Measurements from ENCODE around the gene CELF1.
A peak's percentile ranks its signal among the peaks of the same experiment; 100 is the strongest.

CELF1 gene

DNA sequence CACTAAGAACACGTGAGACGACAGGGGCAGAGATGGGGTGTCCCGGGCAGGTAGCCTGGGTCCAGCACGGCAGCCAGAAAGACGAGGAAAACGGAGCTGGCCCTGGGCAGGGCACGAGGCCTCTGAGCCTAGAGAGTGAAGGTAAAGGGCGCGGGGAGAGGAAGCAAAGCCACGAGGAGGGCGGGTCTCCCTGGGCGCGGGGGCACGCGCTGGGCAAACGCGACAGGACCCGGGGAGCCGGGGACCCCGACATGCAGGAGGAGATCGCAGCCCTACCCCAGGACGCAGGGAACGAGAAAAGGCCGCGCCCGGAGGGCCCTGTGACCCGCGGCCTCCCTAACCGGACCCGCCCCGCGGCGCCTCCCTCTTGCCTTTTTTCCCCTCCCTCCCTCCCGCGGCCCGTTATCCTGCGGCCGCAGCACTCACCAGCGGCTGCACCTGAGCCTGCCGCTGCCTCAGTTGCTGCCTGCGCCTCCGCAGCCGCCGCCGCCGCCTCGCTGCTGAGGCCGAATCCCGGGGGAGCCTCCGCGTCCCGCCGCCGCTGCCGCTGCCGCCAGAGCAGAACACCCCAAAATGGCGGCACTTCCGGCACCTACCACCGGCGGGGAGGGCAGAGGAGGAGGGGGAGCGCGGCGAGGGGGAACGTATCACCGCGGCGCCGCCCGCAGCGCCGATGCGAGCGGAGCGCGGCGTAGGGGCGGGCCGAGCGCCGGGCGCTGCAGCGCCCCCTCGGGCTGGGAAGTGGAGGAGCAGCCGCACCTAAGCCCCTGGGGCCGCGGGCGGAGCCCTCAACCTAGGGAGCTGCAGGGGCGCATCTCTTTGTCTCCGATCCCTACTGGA lies at the start of gene CELF1:
TSS of gene CELF1 (minus strand) at position 567 of the 840 bp plus-strand sequence. CDS start 53,609 bp downstream, outside the sequence.
- DNase-seq (ENCODE audit: low read depth): no peak

DNA sequence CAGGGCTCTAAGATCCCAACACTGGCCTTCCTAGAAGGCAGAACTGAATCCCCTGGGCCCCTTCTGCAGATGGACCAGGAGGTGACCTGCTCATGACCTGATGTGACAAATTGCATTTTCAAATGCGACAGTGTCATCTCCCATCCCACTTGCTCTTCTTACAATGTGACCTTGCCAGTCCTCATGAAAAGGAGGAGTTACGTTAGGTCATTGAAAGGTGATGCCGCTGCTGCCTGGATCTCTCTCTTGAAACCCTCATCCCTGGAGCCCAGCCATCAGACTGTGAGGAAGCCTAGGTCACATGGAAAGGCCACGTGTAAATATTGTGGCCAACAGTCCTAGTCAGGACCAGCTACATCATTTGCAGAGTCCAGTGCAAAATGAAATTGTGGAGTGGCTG lies 47.0 kb upstream of the CELF1 start:
- DNase-seq (ENCODE audit: low read depth): no peak

DNA sequence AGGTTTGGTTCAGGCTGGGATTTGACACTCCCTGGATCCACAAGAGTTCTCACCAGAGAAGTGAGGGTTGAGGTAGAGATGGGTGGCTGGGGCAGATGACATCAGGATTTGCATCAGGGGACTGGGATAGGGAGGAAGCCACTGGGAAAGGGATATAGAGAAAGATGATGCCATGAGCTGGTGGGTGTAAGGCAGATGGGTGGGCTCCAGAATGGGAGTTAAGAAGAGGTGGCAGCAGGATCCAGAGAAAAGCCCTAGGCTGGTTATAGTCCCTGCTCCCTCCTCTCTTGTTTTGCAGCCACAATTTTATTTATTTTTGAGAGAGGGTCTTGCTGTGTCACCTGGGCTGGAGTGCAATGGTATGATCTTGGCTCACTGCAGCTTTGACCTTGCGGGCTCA lies 43.0 kb upstream of the CELF1 start:
- no peak for DNase-seq (ENCODE audit: low read depth)

DNA sequence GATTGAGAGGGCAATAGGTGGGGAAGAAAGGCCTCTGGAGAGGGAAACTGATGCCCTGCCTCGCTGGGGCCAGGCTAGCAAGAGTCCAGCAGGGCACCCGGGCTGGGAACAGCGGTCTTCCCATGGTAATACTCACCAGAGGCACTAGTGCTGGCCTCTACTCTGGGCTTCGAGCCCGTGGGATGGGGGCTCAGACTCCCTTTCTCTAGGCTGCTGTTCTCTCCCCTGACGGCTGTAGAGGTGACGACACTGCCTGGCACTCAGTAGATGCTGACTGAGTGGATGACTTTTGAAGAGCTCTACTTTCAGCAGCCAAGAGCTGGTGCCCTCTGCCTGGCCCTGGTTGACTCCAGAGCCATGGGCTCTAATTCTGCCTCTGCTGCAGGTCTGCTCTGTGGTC lies 42.1 kb upstream of the CELF1 start:
- no peak for DNase-seq (ENCODE audit: low read depth)

DNA sequence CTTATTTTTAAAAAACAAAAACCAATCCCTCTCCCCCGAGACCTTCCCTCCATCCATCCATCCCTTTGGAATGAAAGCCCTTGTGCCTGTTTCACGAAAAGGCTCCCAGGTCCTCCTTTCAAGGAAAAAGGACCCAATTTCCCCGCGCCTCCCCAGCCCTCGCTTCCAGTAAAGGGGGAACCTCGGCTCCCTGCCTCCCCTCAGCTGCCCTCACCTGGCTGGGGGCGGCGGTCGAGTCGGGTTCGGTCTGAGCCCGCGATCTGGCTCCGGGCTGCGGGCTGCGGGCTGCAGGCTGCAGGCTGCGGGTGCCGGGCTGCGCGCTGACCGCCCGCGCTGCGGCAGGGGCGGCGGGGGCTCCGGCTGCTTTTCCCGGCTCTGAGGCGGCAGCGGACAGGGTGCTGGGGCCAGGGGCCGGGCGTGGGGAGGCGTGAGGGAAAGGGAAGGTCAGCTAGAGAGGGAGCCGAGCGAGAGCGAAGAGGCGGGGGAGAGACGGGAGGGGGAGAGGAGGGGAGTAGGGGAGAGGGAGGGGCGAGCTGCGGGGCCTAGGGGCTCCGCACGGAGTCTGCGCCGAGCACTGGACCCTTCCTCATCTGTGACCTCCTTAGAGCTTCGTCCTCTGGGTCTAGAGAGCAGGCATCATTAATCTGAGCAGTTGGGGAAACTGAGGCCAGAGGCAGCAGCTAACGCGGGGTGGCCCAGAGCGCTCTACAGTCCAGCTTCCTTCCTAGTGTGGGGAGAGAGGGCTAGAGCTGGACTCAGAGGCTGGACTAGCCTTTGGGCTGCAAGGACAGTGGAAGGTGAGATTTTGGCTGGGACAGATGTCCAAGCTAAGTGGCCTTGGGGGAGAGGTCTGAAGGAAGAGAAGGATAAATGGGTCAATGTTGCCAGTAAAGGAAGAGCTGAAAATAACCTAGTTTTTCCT lies 41.3 kb upstream of the CELF1 start, which contains the start of gene C1QTNF4:
TSS of gene C1QTNF4 (minus strand) at position 478 of the 922 bp plus-strand sequence. CDS start 3,601 bp downstream, outside the sequence.
- DNase-seq (ENCODE audit: low read depth): no peak

DNA sequence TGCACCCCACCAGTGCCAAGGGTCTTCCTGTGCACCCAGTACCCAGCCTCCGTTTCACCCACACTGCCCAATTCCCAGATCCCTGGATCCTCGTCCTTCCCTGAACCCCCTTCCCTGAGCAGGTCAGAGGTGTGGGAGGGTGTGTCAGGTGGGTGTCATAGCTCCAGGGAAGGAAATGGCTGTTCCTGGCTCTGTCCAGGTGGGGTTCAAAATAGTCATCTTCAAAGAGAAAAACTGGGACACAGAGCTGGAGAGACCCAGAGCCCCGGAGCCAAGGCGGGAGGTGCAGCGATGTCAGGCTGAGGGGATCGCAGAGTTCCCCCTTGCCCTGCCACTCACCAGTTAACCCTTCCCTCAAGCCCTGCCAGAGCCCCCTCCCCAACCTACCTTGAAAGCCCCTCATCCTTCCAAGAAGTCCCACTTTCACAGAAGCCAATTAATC lies 40.6 kb upstream of the CELF1 start:
- no peak for DNase-seq (ENCODE audit: low read depth)

DNA sequence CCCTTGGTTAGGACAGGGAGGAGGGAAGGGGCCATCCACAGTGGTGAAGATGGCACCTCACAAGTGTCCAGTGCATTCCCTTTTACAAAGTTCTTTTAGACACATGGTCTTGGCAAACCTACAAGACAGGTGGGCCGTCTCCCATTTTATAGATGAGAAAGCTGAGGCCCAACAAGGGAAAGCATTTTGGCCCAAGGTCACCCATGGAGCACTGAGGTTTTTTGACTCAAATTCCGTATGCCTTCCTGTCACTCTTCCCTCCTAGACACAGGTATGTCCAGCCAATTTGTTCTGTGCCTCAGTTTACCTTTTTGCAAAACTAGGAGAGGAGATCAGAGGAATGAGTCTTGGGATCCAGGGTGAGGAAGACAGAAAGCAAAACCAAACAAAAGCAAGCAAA lies 40.0 kb upstream of the CELF1 start:
- no peak for DNase-seq (ENCODE audit: low read depth)

DNA sequence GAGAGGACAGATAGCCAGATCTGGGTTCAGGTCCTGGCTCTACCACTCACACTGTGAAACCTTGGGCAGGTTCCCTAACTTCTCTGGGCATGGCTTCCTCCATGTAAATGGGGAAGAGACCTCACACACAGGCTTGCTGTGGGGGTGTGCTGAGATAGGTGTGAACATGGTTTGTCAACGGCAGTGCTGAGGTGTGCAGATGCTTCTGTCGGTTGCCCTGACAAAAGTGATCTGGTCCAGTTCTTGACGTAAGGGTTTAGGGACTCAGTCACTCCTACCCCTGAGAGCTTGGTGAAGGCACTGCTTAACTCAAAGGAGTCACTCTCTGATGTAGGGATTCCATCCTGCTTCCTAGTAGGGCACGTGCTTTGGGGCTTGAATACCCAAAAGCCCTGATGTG lies 39.3 kb upstream of the CELF1 start:
- no peak for DNase-seq (ENCODE audit: low read depth)

DNA sequence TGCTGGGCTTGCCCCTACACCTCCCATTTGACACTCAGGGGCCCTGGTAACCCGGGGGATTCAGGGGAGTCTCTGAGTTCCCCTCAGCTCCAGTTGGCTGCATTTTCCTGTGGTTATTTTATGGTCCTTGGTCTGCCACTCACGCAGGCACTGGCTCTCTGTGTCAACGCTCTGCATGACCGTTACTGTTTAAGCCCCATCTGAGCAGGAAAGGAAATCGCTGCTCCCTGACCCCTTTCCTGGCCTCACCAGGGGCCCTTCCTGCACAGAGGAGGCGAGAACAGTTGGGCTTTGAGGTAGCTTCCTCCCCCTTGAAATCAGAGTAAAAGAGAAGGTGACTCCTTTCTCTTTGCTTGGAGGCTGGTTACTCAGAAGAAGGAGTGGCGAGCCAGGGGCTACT lies 38.8 kb upstream of the CELF1 start:
- DNase-seq (ENCODE audit: low read depth): no peak

DNA sequence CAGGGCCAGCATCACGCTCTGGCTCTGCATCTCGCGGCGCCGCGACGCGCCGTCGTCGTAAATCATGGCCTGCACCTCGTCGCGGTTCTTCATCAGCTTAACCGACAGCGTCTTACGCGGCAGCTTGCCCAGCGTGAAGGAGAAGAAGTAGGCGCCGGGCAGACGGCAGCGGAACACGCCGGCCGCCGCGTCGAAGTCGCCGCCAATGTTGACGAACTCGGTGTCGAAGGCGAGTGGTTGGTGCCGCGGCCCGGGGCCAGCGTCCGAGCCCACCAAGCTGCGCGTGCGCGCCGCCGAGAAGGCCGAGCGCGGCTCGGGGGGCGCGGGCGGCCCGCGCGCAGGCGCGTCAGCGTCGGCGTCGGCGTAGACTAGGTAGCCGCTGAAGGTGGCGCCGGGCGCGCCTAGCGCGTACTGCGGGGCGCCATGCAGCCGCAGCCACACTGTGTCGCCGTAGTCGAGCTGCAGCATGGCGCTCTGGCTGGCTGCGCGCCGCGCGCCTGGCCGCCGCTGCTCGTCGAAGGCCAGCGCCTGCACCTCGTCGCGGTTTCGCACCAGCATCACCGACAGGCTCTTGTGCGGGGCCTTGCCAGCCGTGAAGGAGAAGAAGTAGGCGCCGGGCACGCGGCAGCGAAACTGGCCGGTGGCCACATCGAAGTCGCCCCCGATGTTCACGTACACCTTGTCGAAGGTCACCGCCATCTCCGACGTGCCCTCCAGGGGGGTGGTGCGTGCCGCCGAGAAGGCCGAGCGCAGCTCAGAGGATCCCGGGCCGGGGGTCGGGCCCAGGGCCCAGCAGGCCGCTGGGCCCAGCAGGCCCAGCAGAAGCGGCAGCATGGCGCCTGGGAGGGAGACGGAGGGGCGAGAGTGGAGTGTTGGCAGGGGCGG lies 37.3 kb upstream of the CELF1 start:
- no peak for DNase-seq (ENCODE audit: low read depth)

DNA sequence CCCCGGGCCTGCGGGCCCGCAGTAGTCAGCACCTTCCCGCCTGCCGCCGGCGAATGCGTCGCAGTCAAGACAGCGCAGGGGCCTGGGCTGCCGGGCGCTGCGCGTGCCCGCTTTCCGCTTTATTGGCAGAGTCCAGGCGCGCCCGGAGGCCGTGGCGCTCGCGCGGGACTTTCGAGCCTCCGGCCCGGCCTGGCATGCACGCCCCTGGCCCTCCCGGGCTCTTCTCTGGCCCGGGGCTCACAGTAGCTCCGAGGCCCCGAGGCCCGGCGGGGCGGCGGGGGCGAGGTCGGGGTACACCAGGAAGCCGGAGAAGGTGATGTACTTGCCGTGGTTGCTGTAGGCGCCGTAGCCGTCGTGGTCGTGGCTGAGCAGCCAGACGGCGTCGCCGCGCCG lies 36.6 kb upstream of the CELF1 start:
- no peak for DNase-seq (ENCODE audit: low read depth)

DNA sequence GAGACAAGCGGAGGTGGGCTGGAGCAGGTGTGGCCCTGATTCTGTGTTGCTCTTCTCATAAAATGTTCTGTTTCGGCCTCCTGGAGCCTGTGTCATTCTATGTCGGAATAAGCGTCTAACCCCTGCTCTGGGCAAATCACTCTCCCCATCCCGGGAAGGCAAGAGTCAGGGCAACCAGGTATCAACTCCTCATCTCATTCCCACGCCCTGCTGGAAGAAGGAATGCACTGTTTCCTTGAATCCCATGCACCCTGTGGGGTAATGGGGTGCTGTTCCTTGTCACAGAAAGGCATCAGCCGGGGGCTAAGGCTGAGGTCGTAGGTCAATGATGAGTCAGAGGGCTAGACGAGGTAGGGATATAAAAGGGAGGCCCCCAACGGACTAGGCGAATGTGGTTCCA lies 36.2 kb upstream of the CELF1 start:
- no peak for DNase-seq (ENCODE audit: low read depth)

DNA sequence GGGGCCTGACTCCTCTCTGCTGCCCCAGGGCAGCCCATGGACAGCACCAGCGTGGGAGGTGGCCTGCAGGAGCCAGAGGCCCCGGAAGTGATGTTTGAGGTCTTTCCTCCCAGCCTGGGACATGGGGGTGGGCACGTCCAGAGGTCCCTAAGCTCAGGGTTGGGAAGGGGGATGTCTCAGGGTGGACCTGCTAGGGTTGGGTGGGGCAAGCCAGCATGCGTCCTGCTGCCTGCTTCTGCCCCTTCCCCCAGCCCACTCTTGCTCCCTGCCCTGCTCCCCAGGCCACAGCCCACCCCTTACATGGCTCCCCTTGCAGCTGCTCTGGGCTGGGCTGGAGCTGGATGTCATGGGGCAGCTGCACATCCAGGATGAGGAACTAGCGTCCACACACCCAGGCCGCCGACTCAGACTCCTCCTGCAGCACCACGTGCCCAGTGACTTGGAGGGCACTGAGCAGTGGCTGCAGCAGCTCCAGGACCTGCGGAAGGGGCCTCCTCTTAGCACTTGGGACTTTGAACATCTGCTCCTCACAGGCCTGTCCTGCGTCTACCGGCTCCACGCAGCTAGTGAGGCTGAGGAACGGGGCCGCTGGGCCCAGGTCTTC lies 34.9 kb upstream of the CELF1 start:
- no peak for DNase-seq (ENCODE audit: low read depth)

DNA sequence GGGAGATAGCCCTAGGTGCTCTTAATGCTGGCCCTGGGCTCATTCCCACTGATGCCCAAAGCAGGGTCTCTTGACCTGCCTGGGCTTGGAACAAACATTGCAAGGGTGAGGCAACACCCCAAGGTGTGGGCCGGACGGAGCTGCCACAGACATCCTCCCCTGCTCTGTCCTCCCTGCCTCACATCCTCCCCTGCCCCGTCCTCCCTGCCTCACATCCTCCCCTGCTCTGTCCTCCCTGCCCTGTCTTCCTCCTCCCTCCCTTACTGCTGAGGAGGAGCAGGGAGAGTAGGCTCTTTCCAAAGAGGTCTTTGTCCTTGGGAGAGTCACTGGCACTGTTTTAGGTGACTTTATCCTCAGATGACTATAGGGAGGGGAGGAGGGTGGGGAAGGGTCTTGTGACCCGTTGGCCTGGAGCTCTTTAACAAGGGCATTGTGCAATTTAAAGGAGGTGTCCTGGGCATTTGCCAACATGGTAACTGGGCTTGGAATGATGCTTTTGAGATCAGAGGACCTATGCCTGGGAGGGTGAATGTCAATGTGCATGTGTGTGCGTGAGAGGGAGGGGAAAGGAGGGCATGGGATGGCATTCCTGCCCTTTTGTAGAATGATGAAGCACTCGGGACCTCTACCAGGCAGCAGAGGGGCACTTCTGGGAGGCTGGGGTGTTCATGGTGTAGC lies 34.2 kb upstream of the CELF1 start:
- DNase-seq (ENCODE audit: low read depth): no peak

DNA sequence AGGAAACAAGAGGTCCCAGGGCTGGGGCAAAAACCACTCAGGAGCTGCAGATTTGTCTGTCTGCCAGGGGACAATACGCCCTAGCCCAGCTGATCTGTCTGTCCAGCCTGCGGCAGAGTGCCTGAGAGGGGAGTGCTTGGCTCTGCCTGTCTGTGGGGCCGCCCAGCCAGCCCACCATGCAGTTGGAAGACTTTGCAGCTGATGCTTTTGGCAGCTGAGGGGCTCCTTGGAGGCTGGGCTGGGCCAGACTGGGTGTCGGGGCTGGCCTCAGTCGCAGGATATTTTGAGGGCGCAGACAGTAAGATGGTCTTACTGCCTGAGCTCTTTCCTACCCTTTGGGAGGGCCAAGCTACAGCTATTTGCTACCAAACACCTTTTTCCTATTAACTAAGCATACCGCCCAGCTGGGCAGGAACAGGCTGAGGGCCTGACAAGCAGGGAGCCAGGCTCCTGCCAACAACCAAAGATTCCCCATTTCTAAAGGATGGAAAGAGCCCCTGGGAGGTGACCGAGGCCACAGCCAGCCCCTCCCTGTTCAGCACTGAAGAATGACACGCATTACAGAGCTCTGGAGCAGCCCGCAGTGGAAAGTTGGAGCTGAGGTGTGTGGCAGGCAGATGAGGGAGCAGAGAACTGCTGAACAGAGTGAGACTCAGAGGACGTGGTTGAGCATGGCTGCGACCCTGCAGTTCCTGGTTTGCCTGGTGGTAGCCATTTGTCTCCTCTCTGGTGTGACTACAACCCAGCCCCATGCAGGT lies 33.3 kb upstream of the CELF1 start, which contains the start of gene FAM180B:
TSS of gene FAM180B (plus strand) at position 581 of the 758 bp plus-strand sequence. CDS start at position 672, 91 bp downstream.
- no peak for DNase-seq (ENCODE audit: low read depth)

DNA sequence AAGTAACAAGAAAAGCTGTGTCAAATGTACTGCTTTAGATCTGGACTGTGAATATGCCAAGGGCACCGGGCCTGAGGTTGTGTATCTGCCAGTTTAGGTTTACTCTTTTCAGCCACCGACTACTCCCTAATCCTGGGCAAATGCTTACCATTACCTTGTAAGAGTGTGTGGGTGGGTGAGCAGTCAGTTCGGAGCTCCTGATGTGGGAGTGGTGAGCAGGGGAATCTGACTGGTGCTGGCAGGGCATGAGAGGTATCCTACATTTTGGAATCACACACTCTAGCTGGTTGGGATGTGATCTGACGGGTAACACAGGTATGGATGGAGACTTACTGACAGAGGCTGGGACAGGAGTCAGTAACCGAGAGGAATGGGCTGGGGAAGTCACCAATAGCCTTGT lies 30.9 kb upstream of the CELF1 start:
- DNase-seq (ENCODE audit: low read depth): no peak

DNA sequence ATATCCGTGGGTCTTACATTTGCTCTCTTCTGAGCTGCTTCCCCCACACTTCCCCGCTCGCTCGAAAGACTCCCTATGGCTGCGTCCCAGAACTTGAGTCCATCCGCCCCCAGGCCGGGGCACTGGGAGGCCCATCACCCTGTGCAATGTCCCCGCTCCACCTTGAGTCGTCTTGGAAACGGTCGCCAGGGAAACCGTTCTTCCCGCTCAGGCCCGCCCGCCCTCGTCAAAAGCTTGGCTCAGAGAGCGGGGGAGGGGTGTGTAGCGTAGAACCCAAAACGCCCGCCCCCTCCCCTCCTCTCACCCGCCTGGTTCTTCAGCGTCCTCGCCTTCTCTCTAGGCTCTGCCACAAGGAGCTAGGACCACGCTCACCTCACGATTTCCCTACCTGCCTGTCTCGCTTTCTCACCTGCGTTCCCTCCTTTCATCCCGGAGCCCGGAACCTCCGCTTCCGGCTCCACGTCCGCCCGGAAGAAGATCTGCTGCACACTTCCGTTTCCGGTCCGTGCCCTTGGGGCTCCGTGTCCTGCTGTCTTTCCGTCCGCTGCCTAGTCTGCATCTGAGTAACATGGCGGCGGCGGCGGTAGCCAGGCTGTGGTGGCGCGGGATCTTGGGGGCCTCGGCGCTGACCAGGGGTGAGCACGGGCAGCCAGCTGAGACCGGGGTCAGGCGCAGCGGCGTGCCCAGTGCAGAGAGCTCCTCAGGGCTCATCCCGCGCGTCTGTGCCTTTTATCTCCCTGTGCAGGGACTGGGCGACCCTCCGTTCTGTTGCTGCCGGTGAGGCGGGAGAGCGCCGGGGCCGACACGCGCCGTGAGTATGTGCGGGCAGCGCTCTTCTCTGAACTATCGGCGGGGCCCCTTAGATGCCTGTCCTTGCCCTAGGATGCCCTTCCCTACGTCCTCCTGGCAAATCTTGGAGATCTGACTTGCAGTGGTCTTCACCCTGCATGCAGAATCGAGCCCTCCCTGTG lies 25.9 kb upstream of the CELF1 start, which contains the start of the genes KBTBD4 and NDUFS3:
TSS of gene KBTBD4 (minus strand) at position 447 of the 971 bp plus-strand sequence. CDS start at position 428, 19 bp downstream.
TSS of gene NDUFS3 (plus strand) at position 551 of the 971 bp plus-strand sequence. CDS start at position 569, 18 bp downstream.
- DNase-seq (ENCODE audit: low read depth): peak; percentile 63

DNA sequence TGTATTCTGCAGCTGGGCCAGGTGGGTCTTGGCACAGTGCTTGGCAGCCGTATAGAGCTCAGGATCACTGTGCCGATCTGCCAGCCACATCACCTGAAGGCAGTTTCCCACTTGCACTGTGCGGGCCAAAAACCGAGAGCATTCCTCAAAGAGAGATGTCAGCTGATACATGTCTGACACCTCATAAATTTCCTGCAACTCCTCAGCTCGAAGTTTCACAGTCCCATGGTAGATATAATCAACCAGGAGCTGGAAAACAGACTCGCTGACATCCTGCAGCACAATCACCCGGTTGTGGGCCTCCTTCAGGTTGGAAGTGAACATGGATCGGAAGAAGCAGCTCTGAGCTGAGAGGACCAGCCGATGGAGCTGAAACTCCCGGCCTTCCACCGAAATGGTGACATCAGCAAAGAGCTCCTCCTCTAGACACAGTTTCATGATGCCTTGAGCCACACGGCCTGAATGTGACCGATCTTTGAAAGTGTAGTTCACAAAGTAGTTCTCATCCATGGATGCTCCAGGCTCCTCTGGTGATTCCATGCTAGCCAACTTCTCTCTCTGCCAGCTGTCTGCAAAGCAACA lies 24.6 kb upstream of the CELF1 start:
- no peak for DNase-seq (ENCODE audit: low read depth)

Measured in non-pigmented ciliary epithelial cell (primary cell).